Endodermal cell (in vitro differentiated cells): ENCODE data around the gene SCG3. TPM values are rescaled to one million over a fixed set of nuclear protein-coding genes. Genes with fewer than 3 reads are reported as not detected.

Source experiments
- DNase-seq: peaks from one replicate; pipeline ENCODE4 v3.0.0-alpha.2; 2017
- H3K27ac ChIP-seq: 2 replicates; pipeline ENCODE4 v1.5.1; 2013; ENCODE audit warnings: mild to moderate bottlenecking, low read depth, low read length, moderate library complexity
- H3K27me3 ChIP-seq: 2 replicates; pipeline ENCODE4 v1.6.1; 2013; ENCODE audit warnings: mild to moderate bottlenecking, low read length, moderate library complexity; ENCODE audit not compliant: insufficient read depth, control insufficient read depth, poor library complexity, severe bottlenecking
- H3K36me3 ChIP-seq: 2 replicates; pipeline ENCODE4 v1.7.0; 2013; ENCODE audit warnings: mild to moderate bottlenecking, low read length, moderate library complexity; ENCODE audit not compliant: control insufficient read depth, insufficient read depth
- H3K4me1 ChIP-seq: one replicate; pipeline ENCODE4 v1.7.0; 2013; ENCODE audit warnings: low read length; ENCODE audit not compliant: control insufficient read depth, insufficient read depth
- H3K4me3 ChIP-seq: 2 replicates; pipeline ENCODE4 v1.5.1; 2013; ENCODE audit warnings: mild to moderate bottlenecking, low read length, moderate library complexity
- H3K9ac ChIP-seq: 2 replicates; pipeline ENCODE4 v1.6.1; 2013; ENCODE audit warnings: mild to moderate bottlenecking, low read length, moderate library complexity; ENCODE audit not compliant: poor library complexity, severe bottlenecking; ENCODE audit errors: extremely low read depth
- H3K9me3 ChIP-seq: 2 replicates; pipeline ENCODE4 v1.6.1; 2013; ENCODE audit warnings: mild to moderate bottlenecking, low read length, moderate library complexity; ENCODE audit not compliant: control insufficient read depth
- H3K27ac Mint-ChIP-seq: 2 replicates; pipeline ENCODE4 v1.8.0; 2020; ENCODE audit warnings: mixed read lengths
- H3K27me3 Mint-ChIP-seq: 2 replicates; pipeline ENCODE4 v1.8.0; 2021; ENCODE audit warnings: mild to moderate bottlenecking, mixed read lengths; ENCODE audit not compliant: insufficient read depth
- H3K36me3 Mint-ChIP-seq: 2 replicates; pipeline ENCODE4 v1.8.0; 2020; ENCODE audit warnings: low read depth, mixed read lengths
- H3K4me1 Mint-ChIP-seq: 2 replicates; pipeline ENCODE4 v1.8.0; 2020; ENCODE audit warnings: mixed read lengths
- H3K4me3 Mint-ChIP-seq: 2 replicates; pipeline ENCODE4 v1.8.0; 2020; ENCODE audit warnings: mild to moderate bottlenecking, moderate library complexity, mixed read lengths
- H3K9me3 Mint-ChIP-seq: 2 replicates; pipeline ENCODE4 v1.8.0; 2020; ENCODE audit warnings: mild to moderate bottlenecking, mixed read lengths
- CTCF ChIP-seq: fragments of 200-600 bp; sonication (generic); conservative IDR thresholded peaks from 2 replicates; pipeline ENCODE4 v1.5.0; 2021; ENCODE audit warnings: antibody characterized with exemption, mild to moderate bottlenecking
- WGBS, 2 experiments: methylation state at CpG; one replicate each; pipeline versions ENCODE4 v1.1.5 to v1.1.7; 2013; ENCODE audit warnings: missing lambda C conversion rate in 2 of 2, mixed read lengths in 1 of 2; ENCODE audit not compliant: insufficient coverage in 1 of 2, insufficient read length in 1 of 2; 5-methylcytosine and 5-hydroxymethylcytosine counted together
- total RNA-seq, 2 donors: library from RNA; stranded (reverse); fragmentation: NEBNext Ultra II Directional in 1 of 2; extraction: Animal tissue kit (Norgen Biotek cat#: 25700) in 1 of 2; gene quantifications; 2 replicates in 1 of 2; 3 replicates in 1 of 2; pipeline ENCODE4 v1.2.1, GENCODE V29; 2021

Gene SCG3
- total RNA-seq, 2 donors from 2014 or later: 10.0 to 18.3 TPM

- no peaks in the 10 kb centered on the region for H3K9me3 Mint-ChIP-seq
- H3K27ac ChIP-seq: no peak overlapping the region
- no peaks in the 10 kb centered on the region for H3K36me3 Mint-ChIP-seq
- no peaks in the 10 kb centered on the region for H3K27me3 ChIP-seq
- H3K4me1 Mint-ChIP-seq: no peaks in the 10 kb centered on the region
- H3K9me3 ChIP-seq: no peaks in the 10 kb centered on the region
- no peaks in the 10 kb centered on the region for H3K36me3 ChIP-seq
- H3K4me3 Mint-ChIP-seq: no peak overlapping the region
- DNase-seq: no peak
- WGBS, 2 experiments: 0% methylated on average over 1 of the region's 1 CpG; no CpG with 5 or more reads in 1 of the 2 experiments
- H3K4me3 ChIP-seq: no peak overlapping the region
- H3K9ac ChIP-seq: no peak overlapping the region
- no peaks in the 10 kb centered on the region for H3K27me3 Mint-ChIP-seq
- no peak for TF ChIP-seq CTCF
- no peak overlapping the region for H3K27ac Mint-ChIP-seq
- H3K4me1 ChIP-seq: no peaks in the 10 kb centered on the region
These were observed 6.3 kb downstream of the SCG3 start for GRCh38 chr15:51687565-51687964.

GRCh38 chr15:51688863-51689262 lies 7.6 kb downstream of the SCG3 start:
- no peaks in the 10 kb centered on the region for H3K4me1 Mint-ChIP-seq
- no peaks in the 10 kb centered on the region for H3K27me3 Mint-ChIP-seq
- Histone ChIP-seq H3K36me3 (no peaks in the 10 kb centered on the region), H3K27me3 (no peaks in the 10 kb centered on the region), H3K9ac (no peak overlapping the region), H3K4me1 (no peaks in the 10 kb centered on the region), H3K27ac (no peak overlapping the region), H3K9me3 (no peaks in the 10 kb centered on the region), H3K4me3 (no peak overlapping the region)
- H3K27ac Mint-ChIP-seq: no peak overlapping the region
- H3K4me3 Mint-ChIP-seq: no peak overlapping the region
- H3K9me3 Mint-ChIP-seq: no peaks in the 10 kb centered on the region
- peaks cover 3% of the 10 kb centered on the region for H3K36me3 Mint-ChIP-seq
- WGBS, 2 experiments: 80 to 88% methylated on average over 1 to 2 of the region's 2 CpGs
- no peak for DNase-seq
- peak; percentile 55 for TF ChIP-seq CTCF

GRCh38 chr15:51692154-51692553 lies 10.9 kb downstream of the SCG3 start:
- Histone ChIP-seq H3K36me3 (no peaks in the 10 kb centered on the region), H3K27ac (no peak overlapping the region), H3K4me3 (no peak overlapping the region), H3K9ac (no peak overlapping the region), H3K9me3 (no peaks in the 10 kb centered on the region), H3K4me1 (no peaks in the 10 kb centered on the region), H3K27me3 (no peaks in the 10 kb centered on the region)
- no peaks in the 10 kb centered on the region for H3K27me3 Mint-ChIP-seq
- H3K9me3 Mint-ChIP-seq: no peaks in the 10 kb centered on the region
- TF ChIP-seq CTCF: no peak
- H3K4me1 Mint-ChIP-seq: no peaks in the 10 kb centered on the region
- no peak overlapping the region for H3K27ac Mint-ChIP-seq
- H3K36me3 Mint-ChIP-seq: peaks cover 5% of the 10 kb centered on the region
- no peak overlapping the region for H3K4me3 Mint-ChIP-seq
- WGBS, 2 experiments: 73 to 82% methylated on average over 1 to 3 of the region's 3 CpGs
- DNase-seq: no peak
